HG03097 (cell line): ENCODE results near the gene ZNF471.

Experiments
- ATAC-seq: cut with Tn5 transposase; IDR thresholded peaks from one replicate; pipeline ENCODE4 v1.9.1; 2021; ENCODE audit not compliant: unreplicated experiment, low FRiP score

Gene ZNF471

DNA sequence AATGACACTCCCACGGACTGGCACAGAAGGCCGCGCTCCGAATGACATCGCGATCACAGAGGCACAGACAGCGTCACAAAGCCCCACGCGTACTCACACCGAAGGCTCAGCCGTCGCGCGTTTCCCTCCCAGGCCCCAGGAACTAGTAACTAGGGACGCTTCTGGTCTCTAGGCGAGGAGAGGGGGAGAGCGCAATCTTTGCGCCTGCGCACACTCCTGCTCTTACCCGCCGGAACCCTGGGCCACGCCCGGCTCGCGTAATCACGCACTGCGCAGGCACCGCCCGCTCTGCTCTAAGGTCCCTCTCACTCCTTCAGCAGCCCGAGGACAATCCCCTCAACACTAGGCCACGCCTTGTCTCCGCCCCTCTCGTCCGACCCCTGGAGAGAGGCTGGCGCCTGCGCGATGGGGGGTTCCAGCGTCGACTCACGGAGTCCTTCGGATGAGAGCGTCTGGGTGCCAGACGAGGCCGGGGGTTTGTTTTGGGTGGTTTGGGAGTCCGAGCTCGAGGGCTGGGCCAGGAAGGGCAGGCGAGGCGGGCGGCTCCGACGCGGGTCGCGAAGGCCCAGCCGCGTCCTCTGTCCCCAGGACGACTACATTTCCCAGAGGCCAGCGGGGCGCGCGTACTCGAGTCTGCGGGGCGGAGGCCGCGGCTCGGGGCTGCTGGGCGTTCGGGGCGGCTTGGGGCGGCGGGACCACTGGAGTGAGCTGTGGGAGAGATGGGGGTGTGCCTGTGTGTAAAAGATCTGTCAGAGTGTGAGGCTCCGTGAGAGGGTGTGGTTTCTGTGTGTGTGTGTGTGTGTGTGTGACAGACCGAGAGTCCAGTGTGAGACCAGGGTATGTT lies at the start of gene ZNF471:
Gene ZNF471, plus strand, starts transcription at position 410 of the 844 bp plus-strand sequence. CDS start 3,717 bp downstream, outside the sequence.
- ATAC-seq: no peak

DNA sequence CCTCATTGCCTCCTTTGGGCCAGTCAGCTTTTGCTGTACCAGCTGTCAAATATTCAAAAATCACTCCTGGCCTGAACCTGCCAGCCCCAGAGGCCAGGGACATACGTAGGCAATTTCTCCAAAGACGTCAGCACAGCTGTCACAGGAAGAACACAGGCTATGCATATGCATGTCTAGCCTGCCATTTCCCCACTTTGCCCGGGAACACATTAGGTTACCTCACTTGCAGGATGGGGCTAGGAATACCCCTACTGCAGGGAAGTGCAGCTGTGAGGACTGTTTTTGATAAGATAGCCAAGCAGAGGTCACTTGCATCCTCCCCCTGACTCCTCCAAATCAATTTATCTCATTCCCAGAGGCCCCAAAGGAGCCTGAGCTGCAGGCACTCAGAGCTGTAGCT lies 33.3 kb upstream of the ZNF471 start:
- ATAC-seq: no peak

DNA sequence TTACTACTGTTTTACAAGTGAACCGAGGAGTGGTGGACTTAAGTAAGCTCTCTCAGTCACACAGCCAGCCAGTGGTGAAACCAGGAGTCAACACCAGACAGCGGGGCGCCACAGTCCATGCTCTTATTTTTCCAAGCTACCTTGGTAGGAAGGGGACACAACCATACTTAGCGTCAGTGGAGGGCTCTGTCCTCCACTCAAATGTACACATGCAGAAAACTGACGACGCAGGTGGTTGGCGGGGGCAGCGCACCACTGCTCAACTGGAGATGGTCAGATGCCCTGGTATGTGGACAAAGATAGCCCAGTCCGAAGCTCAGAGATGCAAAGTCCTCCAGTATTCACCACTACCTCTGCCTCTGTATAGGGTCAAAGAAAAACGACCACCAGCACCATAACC lies 31.6 kb upstream of the ZNF471 start:
- no peak for ATAC-seq

DNA sequence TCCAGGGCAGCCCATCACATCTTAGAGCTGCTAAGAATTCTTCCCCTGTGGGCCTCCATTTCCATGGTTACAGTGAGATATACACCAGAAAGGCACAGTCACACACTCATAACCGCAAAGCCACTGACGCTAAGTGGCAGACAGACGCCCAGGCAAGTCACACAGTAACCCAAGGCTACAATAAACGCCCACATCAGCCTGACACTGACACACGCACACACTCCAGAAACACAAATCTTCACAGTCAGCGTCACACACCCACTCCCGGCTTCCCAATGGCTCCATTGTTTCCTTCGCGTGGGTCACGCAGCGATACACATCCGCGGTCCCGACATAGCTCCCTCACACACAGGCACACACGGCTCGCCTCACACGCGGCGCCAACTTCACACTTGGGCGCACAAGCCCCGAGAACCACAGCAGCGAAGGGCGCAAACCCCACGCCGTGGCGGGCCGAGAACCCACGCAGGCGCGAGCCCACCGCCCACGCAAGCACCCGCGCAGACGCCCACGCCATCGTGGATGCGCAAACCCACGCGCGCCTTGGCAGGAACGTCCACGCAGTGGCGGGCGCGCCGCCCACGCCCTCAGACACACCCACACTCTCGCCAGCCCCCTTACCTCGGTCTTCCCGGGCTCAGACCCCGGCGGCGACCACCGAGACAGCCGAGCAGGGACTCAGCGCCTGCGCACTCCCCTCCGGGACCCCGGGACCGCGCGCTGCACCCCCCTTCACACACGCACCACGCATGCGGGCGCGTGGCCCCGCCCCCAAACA lies 30.8 kb upstream of the ZNF471 start, which contains the start of gene ZNF667:
Gene ZNF667, minus strand, starts transcription at position 695 of the 778 bp plus-strand sequence. CDS start 14,975 bp downstream, outside the sequence.
- no peak for ATAC-seq

DNA sequence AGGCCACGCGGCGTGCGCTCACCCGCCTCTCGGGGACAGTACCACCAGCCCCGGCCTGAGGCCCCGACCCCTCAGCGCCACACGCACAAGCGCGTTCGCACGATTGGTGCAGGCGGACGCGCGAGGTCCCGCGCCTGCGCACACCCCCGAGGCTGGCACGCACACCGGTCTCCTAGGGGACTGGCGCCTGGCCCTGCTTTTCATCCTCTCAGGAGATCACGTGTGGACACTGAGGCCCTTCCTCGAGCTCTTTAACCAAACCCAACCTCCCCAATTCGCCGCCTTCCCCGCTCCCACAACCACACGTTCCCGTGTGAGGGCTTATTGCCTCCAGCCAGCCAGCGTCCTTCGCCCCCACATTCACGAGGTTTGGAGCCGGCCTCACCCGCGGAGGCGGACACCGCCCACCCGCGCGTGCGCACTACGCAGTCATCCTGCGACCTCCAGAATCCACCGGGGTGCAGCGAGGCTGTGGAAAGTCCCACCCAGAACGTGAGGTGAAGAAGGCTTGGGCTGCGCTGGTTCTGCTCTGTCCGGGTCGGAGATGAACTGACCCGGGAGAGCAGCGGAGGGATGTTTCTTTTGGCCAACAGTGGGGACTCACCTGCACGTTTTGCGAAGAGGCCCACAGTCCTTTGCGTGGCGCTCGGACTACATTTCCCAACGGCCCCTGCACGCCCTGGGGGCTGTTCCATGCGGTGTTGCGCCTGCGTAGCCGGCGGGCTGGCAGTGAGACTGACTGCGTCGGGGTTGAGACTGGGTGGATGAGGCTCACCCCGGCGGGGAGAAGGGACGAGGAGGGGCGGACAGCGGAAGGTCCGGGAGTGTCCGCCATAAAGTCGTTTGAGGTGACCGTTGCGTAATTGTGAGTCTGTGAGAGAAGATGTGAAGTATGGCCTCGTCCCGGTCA lies 30.0 kb upstream of the ZNF471 start:
- no peak for ATAC-seq

DNA sequence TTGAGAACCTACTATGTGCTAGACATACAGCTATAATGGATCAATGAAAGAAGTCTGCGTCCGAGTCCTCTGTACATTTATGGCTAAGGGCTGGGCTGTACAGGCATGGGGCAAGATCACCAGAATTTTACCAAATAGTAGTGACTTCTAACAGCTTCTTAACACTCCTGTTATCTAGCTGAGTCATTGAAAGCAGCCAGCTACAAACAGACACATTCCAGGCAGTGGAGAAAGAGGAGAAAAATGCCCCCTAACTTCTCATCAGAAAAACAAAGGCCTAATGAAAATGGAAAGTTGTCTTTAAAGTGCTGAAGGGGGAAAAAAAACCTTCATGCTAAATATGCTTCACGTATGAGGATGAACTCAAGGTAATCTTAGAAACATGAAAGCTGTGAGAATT lies 16.3 kb upstream of the ZNF471 start:
- ATAC-seq: no peak

DNA sequence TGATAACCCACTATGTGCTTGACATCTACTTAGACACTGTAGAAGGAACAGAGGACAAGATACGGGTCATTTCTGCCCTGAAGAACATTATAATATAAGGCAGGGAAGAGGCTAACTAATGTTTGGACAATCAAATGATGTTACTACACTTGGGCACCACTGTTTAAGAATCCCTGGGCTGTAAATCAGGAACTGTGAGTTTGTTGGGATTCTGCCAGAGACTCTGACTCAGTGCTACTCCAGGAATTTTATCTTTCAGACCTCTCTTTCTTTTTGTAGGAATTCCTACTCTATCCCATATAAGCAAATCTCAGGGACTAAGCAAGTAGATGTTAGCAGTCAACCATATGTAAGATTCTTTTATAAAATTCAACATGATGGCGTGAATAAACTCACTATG lies 3.1 kb upstream of the ZNF471 start:
- ATAC-seq: no peak

DNA sequence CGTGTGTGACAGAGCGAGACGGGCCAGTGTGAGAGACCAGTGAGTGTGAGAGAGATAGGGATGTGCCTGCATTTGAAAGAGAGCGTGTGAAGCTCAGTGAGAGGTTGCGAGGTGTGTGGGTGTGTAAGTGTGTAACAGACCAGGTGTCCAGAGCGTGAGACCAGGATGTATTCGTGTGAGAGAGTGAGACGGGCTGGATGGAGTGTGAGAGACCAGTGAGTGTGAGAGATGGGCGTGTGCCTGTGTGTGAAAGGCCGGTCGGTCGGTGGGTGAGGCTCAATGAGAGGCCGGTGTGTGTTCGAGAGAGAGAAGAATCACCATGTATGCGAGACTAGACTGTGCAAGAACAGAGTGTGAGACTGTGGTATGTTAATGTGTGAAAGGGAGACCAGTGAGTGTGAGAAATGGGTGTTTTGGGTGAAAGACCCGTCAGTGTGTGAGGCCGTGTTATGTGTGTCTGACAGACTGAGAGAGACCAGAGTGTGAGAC lies 679 bp downstream of the ZNF471 start:
- ATAC-seq: no peak

DNA sequence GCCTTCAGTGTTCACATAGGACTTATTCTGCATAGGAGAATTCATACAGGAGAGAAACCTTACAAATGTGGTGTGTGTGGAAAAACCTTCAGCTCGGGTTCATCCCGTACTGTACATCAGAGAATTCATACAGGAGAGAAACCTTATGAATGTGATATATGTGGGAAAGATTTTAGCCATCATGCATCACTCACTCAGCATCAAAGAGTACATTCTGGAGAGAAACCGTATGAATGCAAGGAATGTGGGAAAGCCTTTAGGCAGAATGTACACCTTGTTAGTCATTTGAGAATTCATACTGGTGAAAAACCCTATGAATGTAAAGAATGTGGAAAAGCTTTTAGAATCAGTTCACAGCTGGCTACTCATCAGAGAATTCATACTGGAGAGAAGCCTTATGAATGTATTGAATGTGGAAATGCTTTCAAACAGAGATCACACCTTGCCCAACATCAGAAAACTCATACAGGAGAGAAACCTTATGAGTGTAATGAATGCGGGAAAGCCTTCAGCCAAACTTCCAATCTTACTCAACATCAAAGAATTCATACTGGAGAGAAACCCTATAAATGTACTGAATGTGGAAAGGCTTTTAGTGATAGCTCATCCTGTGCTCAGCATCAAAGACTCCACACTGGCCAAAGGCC lies 17.7 kb downstream of the ZNF471 start:
- ATAC-seq: no peak

DNA sequence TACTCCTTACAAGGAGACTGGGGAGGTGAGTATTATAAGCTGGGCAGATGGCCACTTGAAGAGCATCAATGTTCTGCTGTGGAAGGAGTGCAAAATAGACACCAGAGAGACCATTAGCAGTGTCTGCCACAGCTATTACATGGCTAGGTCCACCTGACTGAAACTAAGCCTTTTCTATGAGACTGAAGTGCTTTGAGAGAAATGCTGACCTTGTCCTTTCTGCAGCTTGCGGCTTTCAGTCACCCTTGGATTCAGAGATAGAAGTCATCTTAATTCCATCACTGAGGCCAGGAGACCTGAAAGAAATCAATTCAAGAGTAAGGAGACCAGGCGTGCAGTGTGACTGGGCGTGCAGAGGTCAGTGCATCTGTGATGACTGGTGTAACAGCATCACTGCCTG lies 29.8 kb downstream of the ZNF471 start:
- no peak for ATAC-seq

DNA sequence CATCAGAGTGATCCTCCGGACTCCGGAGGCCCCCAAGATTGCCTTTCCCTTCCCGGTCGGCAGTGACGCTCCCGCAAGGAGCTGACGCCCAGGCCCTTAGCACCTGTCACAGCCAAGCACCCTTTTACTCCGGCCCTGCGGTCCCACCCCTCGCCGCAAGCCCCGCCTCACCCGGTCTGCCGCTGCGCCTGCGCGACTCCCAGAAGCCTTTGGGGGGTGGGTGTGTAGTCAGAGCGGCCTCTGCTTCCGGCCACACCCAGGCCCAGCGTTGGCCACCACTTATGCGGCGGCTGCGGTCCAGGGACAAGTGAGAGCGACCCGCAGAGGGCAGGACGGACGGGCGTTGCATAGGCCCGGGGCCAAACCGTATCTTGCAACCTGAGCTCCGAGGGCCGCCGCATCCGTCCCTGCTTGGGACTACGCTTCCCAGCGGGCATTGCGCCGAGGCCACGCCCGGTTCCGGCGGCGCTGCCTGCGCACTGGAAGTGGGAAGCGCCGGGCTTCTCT lies 30.7 kb downstream of the ZNF471 start:
- ATAC-seq: peak; percentile 80

DNA sequence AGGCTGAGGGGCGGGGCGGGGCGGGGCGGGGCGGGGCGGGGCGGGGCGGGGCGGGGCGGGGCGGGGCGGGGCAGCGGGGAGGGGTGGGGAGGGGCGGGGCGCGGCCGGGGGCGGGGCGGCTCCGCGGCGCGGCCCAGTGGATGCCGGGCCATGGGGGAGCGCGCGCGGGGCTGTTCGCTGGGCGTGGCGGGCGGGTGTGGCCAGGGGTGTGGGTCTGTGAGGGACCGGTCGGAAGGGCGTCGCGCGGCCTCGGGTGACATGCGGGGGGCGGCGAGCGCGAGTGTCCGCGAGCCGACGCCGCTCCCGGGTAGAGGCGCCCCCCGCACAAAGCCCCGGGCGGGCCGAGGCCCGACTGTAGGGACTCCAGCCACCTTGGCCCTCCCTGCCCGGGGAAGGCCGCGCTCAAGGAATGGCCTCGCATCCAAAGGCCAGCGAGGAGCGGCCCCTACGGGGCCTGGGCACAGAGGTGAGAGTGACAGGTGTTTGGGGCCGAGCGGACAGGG lies 31.2 kb downstream of the ZNF471 start, which contains the start of gene ZFP28:
Gene ZFP28, plus strand, starts transcription at position 188 of the 503 bp plus-strand sequence. Its CDS starts 71 bp downstream, at position 259.
- peak; percentile 43 for ATAC-seq

DNA sequence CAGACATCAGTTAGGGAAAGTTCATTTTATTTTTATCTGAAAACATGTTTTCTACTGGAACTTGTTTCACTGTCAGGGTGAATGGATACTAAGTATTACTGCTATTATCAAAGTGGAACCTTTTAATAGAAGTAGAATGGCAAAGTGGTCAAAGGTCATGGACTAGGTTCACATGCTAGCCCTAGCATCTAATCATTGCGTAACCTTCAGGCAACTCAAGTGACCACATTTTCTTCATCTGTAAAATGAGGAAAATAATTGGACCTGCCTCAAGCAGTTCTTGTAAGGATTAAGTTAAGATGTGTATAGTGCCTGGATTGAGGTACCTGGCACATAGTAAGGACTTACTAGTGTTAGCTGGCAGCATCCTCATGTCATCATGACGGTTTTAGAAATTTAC lies 36.1 kb downstream of the ZNF471 start:
- no peak for ATAC-seq

DNA sequence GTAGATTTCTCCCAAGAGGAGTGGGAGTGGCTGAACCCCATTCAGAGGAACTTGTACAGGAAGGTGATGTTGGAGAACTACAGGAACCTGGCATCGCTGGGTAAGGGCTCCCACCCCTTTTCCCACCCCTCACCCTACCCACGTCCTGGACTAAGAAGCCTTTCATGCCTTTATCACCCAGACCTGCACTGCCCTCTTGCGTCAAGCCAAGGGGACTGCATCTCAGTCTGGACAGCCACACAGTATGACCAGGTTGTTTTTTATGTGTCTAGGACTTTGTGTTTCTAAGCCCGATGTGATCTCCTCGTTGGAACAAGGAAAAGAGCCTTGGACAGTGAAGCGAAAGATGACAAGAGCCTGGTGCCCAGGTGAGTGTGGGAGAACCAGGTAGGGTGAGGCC lies 39.9 kb downstream of the ZNF471 start:
- no peak for ATAC-seq

DNA sequence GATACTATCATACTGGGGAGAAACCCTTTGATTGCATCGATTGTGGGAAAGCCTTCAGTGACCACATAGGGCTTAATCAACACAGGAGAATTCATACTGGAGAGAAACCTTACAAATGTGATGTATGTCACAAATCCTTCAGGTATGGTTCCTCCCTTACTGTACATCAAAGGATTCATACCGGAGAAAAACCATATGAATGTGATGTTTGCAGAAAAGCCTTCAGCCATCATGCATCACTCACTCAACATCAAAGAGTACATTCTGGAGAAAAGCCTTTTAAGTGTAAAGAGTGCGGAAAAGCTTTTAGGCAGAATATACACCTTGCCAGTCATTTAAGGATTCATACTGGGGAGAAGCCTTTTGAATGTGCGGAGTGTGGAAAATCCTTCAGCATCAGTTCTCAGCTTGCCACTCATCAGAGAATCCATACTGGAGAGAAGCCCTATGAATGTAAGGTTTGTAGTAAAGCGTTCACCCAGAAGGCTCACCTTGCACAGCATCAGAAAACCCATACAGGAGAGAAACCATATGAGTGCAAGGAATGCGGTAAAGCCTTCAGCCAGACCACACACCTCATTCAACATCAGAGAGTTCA lies 46.7 kb downstream of the ZNF471 start:
- ATAC-seq: no peak

DNA sequence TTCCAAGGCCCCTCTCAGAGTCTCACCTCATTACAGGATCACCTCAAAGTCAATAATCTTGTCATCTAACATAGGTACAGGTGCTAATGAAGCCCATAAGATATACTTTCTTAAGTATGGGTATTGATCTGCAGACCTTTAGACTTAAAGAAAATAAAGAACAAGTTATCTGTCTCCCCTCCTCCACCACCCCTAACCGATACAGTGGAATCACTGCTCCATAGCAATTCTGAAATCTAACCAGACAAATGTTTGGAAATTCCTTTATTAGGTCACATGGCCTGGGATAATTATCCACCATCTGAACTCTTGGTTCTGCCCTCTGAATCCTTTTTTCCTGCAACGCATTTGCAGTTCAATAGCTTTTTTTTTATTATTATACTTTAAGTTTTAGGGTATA lies 55.1 kb downstream of the ZNF471 start:
- ATAC-seq: no peak

DNA sequence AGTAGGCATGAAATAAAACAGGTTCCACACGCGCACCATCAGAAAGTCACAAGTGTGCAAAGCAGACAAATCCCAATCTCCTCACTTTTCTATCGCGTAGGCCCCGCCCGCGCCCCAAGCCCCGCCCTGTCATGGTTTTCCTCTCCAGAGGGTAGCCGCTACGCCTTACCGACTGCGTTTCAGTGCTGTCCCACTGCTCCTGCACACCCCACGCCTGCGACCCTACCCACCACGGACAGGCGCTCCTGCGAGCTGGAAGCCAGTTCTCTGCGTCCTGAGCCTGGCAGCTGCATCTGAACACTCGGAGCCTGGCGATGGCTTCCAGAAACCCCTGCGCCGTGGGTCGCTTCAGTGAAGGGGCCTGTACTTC lies 59.2 kb downstream of the ZNF471 start:
- peak; percentile 21 for ATAC-seq

DNA sequence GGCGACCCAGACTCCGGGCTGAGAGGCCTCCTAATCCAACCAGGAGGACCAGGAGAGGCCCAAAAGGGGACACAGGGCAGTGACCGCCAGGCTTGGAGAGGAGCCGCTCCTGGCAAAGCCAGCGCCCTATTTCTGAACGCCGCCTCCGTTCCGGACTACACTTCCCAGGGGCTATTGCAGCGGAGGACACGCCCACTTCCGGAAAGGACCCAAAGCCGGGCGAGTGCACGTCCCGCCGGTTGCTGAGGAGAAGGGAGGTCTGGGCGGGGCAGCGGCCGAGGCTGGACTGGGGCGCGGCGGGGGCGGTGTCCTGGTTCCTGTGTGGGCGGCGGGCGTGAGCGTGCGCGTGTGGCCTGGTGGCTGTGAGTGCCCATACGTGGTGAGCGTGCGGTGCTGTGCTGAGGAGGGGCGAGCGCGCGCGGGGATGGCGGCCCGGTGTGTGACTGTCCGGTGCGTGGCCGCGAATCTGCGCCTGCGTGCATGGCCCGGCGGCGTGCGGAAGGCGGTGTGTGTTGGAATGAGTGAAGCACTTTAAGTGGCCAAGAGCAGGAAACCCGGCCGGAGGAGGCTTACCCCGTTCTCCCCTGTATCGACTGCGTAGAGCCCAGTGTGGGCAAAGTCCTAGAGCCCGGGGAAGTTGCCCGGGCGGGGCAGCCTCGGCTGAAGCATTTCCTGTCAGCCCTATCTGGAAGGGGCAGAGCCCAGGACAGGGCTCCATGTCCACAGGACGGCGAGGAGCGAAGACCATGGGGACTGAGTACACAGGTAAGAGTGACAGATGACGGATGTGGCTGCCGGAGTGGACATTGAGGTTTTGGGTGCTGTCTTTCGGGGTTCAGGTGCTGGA lies 59.8 kb downstream of the ZNF471 start, which contains the start of gene ZNF470:
Gene ZNF470, plus strand, starts transcription at position 195 of the 847 bp plus-strand sequence. CDS start 2,844 bp downstream, outside the sequence.
- ATAC-seq: peak; percentile 96
